Activated T-cell treated with anti-CD3 and anti-CD28 coated beads, Interleukin-2, amount 50 U/mL, for 1 hour (primary cell): ENCODE results near the gene EPB41.
"Not testable (repeated sequence)": the region's sequence is repeated elsewhere in the genome, so short reads cannot be mapped to it uniquely, and the experiment has no call there.

Source experiments
- DNase-seq: peaks from one replicate; pipeline ENCODE4 v3.0.0-alpha.2; 2020

EPB41 gene

DNA sequence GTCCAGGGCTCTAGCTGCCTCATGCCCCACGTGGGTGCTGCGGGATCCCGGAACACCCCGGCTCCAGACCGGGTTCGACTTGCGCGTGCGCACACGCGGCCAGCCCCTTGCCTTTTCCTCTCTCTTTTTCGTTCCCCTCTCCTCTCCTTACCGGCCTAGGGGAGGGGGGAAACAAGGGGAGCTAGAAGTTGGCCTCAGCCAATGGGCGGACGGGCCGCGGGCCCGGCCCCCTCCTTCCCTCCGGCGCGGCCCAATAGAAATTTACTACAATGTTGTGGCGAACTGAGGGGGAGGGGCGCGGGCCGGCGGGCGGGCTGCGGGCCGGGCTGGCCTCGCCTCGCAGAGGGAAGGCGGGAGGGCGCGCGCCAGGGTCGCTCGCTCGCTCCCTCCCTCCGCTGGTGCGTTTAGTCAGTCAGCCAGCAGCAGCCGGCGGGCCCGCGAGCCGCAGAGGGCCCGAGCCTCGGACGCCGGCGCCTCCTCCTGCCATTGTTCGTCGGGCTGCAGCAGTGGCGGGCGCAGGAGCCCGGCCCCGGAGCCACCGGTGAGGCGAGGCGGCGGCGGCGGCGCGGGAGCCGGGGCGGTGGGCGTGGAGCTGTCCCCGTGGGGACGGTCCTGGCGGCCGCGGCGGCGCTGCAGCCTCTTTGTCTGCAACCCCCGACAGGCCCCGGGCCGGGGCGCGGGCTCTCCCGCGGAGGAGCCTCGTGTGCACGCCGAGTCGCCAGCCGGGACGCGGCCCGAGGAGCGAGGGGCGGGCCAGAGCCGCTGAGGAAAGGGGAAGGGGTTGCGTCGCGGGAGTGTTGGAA lies at the start of gene EPB41:
EPB41 (plus strand) TSS at position 342 of the 803 bp plus-strand sequence. CDS start 72,869 bp downstream, outside the sequence.
- DNase-seq = peak; percentile 92

DNA sequence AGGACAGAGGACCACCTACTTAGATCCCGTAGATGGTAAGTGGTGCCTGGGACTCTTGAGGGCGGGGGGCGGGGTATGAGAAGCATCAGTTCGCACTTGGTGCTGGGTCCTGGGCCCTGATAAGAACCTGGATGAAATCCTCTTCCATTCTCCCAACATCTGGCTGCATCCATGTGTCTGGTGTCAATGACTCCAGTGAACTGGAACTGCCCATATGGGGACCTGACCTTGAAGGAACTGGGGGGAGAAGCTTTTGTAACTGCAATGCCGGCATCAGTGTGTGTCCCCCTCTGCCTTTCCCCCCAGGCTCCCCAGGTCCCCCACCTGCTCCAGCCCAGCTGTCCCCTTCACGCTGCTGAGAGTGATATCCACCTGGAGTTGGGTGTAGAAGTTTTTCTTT lies 49.7 kb upstream of the EPB41 start:
- no peak for DNase-seq

DNA sequence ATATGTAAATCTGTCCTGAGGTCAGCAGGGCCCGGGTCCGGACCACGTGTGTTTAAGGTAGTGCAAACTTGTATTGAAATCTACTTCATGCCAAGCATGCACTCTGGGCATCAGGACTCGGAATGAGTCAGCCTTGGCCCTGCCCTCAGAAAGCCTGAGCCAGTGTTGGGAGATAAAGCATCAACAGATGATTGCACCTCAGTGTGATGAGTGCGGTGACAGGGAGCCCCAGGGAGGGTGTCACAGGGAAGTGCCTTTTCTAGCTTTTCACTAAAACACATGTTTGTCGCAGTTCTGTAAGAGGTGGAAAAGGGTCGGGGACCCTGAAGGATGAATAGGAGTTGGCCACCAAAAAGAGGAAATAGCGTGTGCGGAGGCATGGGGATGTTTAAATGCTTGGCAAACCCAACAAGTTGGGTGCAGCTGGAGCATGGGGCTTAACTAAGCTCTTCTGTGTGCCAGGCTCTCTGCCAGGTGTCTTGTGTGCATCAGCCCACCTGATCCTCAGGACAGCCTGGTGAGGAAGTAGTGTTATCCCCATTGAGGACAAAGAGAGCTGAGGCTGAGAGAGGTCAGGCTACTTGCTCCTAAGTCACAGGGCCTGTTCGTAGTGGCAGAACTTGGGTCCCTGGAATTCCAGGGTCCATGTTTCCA lies 48.2 kb upstream of the EPB41 start:
- DNase-seq = no peak

DNA sequence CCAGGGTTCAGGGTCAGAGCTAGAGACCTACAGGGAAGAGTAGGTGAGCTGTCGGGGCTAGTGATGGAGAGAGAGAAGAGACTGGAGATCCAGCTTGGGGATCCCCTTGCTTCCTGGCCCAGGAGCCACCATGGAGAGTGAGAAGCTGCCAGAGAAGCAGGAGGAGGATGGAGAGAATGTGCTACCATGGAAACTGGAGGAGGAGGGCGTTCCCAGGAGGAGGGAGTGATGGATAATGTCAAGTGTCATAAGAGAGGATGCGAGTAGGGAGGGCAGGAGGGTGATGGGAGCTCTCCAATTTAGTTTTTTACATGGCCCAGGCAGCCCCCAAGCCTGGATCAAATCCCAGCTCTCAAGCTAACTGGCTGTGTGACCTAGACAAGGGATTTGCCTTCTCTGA lies 46.5 kb upstream of the EPB41 start:
- DNase-seq = no peak

DNA sequence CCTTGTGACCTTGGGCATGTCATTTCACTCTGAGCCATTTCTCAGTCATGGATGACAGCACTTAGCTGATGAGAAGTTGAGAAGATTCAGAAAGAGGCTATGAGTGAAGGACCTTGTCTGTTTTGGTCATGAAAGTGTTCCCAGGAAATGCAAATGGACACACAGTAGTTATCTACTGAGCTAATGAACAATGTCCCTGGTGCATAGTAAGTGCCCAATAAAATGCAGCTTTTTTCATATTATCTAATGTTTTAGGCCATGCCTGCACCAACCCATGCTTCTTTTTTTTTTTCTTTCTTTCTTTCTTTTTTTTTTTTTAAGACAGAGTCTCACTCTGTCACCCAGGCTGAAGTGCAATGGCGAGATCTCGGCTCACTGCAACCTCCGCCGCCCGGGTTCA lies 44.4 kb upstream of the EPB41 start:
- no peak for DNase-seq

DNA sequence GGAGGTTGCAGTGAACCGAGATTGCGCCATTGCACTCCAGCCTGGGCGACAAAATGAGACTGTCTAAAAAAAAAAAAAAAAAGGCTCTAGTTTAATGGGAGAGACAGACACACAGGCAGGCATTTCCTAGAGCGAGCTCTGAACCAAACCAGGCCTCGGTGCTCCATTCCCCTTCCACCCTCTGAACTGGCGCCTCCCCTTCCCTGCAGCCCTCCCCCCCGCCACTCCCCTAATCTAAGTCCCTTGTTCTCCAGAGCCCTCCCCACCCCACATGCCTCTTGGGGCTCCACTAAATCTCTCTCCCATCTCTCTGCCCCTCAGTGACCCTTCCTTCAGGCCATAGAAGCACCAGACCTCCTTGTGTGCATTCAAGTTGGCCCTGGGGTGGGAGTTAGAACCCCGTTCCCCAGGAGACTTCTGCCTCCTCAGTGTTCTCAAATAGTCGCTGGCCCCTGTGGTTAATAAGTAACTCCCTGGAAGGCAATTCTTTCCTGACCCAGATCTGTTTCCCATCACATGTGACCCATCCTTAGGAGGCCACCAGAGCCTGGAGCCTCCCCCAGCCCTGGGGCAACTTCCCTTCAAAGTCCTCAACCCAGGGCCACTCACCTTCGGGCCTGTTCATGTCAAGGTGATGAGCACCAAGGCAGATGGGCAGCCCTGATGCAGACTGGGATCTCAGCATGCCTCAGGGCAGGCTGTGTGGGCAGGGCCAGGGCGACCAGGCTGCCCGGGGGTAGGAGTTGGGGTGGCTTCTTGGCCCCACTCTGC lies 42.6 kb upstream of the EPB41 start:
- no peak for DNase-seq

DNA sequence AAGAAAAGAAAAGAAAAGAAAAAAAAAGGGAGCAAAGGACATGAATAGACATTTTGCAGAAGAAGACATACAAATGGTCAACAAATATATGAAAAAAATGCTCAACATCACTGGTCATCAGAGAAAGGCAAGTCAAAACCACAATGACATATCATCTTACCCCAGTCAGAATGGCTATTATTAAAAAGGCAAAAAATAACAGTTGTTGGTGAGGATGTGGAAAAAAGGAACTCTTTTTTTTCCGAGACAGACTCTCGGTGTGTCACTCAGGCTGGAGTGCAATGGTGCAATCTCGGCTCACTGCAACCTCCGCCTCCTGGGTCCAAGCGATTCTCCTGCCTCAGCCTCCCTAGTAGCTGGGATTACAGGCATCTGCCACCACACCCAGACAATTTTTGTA lies 39.2 kb upstream of the EPB41 start:
- DNase-seq = not testable (repeated sequence)

DNA sequence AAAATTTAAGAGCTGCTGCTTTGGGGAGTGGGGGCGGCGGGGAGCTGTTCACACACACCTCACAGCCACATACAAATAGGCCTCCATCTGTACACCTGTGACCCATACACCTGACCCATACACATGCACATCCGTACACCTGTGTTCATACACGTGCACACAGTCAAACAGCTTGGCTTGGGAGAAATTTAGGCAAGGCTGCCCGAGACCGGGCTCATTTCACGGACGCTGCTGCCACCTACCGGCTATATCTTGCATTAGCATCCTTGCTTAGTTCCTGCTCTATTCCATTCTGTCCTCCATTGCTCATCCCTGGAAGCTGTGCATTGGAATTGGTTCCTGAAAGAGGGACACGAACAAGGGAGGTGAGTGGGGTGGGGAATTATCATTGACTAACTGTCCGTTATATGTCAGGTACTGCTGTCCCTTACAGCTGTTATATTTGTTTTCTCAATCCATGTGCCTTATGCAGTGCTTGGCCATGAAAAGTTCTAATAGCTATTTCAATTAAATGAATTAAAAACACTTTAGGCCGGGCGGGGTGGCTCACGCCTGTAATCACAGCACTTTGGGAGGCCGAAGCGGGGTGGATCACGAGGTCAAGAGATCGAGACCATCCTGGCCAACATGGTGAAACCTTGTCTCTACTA lies 37.1 kb upstream of the EPB41 start:
- DNase-seq = peak; percentile 78

DNA sequence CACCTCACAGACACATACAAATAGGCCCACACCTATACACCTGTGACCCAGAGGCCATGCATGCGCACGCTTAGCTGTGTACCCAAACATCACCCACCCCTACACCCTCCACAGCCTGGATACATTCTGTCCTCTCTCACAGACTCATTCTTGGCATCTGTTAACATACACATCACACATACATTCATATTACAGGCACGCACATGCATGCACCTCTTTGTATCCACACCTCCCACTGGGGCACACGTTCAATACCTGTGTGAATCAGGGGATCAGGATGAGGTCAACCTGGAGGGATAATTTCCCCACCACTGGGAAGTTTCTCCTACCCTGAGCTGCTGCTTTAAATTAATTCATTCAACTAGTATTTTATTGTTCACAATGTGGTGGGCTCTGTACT lies 35.6 kb upstream of the EPB41 start:
- DNase-seq = no peak

DNA sequence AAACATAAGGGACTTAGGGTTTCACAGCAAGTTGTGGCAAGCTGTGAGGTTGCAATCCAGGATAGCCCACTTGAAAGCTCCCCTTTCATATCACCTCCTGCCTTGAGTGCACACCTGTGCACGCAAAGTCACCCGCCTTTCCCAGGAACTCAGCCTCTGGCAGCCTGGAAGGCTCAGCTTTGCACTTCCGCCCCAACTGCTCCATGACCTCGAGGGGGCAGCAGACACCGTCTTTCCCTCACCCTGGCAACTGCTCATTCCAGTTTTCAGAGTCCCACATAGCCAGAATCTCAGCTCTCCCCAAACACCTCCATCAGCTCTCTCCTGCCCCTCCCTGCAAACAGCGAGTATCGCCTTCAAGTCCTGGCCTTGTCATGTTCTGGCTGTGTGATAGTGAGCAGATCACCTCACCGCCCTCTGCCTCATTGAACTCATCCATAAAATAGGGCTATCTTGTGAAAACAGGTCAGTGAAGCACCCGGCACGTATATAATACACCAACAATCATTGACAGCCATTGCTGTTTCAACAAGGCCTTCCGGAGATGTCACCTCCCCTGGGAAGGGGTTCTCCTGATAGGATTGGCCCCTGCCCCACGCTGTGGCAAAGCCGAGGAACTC lies 32.2 kb upstream of the EPB41 start:
- DNase-seq = peak; percentile 81

DNA sequence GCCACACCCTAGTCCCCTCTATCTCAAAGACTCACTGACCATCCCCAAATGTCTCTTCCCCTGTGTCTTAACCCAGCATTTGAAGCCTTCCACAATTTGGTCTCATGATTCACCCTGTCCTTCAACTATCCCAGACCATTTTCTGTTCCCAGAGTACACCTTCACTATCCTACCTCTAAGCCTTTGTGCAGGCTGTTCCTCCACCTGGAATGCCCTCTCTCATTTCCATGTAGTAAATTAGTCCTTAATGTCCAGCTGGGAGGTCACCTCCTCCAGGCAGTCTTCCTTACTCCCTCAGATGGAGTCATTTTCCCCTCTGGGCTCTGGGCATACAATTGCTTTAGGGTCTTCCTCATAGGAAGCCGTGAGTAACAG lies 31.1 kb upstream of the EPB41 start:
- DNase-seq = no peak

DNA sequence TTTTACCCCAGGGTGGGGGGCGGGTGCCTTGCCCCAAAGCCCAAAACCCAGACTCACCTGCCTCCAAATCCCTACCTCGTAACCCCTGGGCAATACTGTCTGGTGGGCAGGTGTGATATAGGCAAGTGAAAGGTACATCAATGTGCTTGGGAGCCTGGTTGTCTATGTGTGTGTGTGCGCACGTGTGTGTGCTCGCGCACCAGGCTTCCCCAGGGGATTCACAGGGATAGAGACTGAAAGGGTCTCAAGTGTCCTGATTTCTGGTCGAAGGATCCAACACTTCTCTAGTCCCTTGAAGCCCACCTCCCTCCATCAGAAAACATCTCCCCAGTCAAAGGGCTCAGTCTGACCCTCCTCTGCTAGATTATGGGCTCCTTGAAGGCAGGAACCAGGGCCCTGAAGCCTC lies 28.9 kb upstream of the EPB41 start:
- peak; percentile 21 for DNase-seq

DNA sequence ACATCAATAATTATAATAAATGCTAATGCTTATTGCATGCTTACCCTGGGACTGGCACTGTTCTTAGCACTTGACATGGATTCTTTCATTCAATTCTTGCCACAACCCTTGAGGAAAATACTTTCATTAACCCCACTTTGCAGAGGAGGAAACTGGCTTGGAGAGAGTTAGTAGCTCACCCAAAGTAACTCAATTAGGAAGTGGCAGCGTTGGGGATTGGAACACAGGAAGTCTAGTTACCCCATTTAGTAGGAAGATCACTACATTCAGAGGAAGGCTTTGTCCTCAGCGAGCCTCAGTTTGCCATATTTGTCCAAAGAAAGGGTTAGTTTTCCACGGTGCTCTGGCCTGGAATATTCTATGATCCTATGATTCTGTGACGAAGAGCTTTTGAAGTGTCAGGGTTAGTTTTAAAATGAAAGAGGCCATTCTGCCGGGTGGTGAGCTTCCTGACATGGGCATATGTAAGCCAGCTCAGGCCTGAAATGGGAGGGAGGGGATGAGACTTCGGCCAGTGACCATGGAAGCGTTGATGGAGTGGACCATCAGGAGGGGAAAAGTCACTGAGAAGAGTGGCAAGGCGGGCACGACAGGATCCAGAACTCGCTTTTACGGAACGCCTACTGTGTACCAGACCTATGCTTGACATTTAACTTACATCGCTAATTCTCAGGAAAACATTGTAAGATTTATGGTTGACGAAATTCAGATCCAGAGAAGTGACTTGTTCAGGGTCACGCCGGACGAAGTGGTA lies 28.2 kb upstream of the EPB41 start:
- DNase-seq = no peak

DNA sequence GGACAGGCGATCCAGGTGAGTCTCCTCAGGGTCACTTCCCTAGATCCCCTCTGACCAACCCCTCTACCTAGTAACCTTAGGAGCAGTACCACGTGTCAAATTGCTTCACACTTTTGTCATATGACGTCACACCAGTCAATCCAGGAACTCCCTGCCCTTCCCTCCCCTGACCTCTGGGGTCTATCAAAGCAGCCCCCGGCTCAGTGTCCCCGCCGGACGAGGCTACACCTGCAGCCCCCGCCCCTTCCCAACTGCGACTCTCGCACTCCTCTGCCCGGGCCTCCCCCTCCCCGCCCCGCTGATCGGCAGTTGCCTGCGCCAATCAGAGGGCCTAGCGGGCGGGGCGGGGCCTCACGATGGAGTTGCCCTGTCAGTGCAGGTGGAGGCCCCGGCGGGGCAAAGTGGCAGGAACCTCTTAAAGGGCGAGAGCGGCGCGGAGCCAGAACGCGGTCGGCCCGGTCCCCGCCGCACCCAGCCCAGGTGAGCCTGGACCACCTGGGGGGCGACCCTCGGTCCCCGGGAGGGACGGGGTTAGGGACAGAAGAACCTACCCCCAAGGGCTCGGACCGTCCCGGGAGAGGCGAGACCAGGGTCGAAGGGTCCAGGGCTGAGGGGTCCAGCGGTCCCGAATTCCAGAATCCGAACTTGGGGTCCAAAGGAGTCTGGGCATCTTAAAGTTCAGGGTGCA lies 27.5 kb upstream of the EPB41 start:
- peak; percentile 92 for DNase-seq

DNA sequence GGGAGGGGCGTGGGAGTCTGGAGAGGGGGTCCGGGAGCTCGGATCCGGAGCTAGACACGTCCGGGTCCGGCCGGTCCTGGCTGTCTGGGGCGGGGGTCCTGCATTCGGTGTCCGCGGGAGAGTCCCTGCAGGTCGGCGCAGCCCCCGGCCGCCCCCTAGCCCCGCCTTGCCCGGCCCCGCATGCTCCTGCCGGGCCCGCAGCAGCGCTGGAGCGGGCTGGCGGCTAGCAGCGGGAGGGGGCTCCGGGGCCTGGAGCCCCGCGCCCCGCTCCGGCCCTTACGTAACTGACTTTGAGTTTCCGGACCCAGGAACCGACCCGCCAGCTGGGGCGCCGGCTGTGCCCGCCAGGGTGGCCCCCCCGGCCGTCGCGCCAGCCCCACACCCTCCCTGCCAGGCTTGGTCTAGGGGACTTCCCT lies 26.9 kb upstream of the EPB41 start:
- peak; percentile 70 for DNase-seq

DNA sequence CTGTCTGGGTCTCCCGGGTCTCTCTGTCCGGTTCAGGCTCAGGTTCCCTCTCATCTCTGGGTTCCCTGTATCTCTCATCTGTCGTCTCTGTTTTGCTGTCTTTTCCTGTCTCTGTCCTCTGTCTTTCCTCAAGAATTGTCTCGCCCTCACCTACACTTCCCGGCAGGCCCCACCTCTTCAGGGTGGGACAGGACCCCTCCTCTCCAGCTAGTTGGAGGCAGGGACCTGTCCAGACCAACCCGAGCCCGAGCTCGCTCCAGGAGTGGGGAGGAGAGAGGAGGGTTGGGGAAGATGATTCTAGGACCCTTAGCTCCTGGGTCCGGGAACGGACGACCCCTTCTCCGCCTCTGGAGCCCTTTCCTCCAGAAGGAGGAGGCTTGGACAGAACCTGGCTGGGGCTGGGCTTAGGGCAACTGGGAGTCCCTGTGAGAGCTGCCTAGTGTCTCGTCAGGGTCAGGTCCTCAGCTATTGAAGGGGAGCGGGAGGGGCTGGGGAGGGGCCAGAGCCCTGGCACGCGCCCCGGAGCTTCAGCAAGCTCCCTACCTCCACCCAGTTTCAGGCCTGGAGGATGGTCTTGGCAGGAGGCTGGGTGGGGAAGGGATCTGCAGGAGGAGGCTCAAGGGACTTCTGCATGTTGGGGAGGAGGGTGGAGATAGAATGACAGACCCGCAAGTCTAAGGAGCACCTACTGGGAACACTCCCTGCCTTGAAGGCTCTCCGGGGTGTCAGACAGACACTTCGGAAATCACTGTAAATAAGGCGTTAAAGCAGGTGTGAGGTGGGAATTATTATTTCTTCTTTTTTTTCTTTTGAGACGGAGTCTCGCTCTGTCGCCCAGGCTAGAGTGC lies 26.3 kb upstream of the EPB41 start:
- DNase-seq = peak; percentile 25

DNA sequence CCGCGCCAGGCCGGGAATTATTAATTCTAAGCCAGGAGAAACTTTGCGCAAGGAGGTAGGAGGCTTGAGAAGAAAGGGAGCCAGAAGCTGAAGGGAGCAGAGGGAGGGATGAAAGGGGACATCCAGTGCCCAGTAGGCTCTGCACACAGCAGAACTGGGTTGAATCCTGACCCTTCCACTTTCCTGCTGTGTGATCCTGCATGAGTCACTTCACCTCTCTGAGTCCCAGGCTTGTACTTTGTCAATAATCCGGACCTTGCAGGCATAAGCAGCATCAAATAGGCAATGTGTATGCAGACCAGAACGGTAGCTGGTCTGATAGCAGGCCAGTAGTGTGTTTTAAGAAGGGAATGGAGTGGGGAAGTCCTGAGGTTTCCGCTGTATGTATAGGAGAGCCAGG lies 25.5 kb upstream of the EPB41 start:
- no peak for DNase-seq

DNA sequence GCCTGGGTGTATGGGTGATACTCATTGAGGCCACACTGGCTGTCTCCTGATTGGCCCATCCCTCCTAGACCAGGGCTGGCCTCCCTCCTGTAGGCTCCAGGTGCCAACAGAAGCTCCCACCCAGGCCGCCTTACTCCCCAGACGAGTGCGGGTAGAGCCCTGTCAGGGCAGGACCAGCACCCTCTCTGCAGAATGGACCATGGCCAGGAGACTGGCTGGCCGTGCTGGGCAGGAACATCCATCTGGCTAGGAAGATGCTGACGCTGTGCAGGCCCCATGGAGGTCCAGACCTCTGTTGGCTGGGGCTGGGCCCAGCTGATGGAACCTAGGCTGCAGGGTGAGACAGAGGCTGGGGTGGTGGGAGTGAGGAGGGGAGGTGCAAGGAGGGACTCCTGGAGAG lies 25.0 kb upstream of the EPB41 start:
- DNase-seq = no peak

DNA sequence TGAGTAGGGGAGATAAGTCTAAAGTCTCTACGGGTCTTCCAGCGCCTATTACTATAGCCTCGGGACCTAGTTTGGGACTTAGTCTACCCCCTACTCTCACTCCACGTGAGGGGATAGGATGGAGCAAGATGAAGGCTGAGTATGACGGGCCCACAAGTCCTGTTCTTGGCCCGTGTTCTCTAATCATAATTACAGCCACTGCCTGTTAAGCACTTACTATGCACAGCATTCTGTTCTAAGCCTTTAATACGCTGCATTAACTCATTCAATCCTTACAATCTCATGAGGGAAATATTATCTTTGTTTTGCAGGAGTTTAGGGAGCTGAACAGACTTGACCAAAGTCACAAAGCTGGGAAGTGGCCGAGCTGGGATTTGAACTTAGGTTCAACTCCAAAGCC lies 23.9 kb upstream of the EPB41 start:
- DNase-seq = no peak

DNA sequence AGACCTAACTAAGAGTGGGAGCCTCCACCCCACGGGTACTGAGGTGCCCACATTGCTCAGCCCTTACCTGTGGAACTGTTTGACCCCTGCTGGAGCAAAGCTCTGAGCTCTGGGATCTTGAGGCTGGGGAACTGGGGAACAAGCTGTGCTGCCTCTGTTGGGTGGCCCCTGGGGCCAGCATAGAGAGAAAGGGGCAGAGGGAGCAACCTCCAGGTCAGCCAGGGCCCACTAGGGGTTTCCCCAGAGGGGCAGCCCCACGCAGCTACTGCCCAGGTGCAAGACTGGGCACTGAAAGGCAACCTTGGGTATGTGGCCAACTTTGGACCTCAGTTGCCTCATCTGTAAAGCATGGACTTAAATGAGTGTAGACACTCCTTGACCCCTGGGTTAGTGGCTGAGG lies 23.5 kb upstream of the EPB41 start:
- no peak for DNase-seq

DNA sequence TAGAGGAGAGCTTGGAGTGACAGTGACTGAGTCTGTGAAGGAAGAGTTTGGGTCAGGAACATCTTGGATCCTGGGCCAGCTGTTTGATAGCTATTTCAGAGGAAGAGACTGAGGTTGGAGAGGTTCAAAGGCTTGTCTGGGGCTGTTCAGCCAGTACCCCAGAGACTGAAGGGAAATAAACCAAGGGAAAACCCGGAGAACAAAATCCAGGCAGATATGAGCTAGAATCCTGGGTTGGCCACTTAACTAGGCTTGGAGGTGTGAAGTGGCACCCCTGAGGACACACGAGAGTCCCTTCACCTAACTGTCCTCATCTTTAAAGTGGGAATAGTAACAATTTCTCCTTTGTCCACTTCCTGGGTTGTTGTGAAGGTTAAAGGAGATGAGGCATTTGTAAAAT lies 23.1 kb upstream of the EPB41 start:
- DNase-seq = no peak
